Keratinocyte (primary cell): ENCODE measurements around the gene PM20D1. TPM values are rescaled to one million over a fixed set of nuclear protein-coding genes. Genes with fewer than 3 reads are reported as not detected.
"Not testable (repeated sequence)": the region's sequence is repeated elsewhere in the genome, so short reads cannot be mapped to it uniquely, and the experiment has no call there.

Experiments used
- DNase-seq: peaks from one replicate; pipeline ENCODE4 v3.0.0-alpha.2; 2011; ENCODE audit warnings: low read depth, missing footprints, low spot score
- FAIRE-seq: peaks from 2 replicates; lab custom pipeline; 2011; peaks lifted over from hg19 to GRCh38; lab: Jason Lieb, UNC
- H2AFZ ChIP-seq: 2 replicates; pipeline ENCODE4 v1.6.0; 2012; ENCODE audit warnings: low read length, control low read depth, inconsistent platforms; ENCODE audit not compliant: control insufficient read depth
- H3K27ac ChIP-seq: 2 replicates; pipeline ENCODE4 v1.5.1; 2011; ENCODE audit warnings: low read length; ENCODE audit not compliant: control insufficient read depth, insufficient read depth
- H3K27me3 ChIP-seq: 3 replicates; pipeline ENCODE4 v1.6.0; 2011; ENCODE audit warnings: low read length; ENCODE audit not compliant: control insufficient read depth, insufficient read depth; ENCODE audit errors: extremely low read depth
- H3K36me3 ChIP-seq, 2 experiments: 2 replicates in 1 of 2; 3 replicates in 1 of 2; pipeline ENCODE4 v1.5.1; 2011; ENCODE audit warnings: low read length in 2 of 2, mild to moderate bottlenecking in 1 of 2; ENCODE audit not compliant: control insufficient read depth in 2 of 2, insufficient read depth in 2 of 2; ENCODE audit errors: extremely low read depth in 1 of 2
- H3K4me1 ChIP-seq: 3 replicates; pipeline ENCODE4 v1.5.1; 2011; ENCODE audit warnings: low read length; ENCODE audit not compliant: control insufficient read depth, insufficient read depth; ENCODE audit errors: extremely low read depth
- H3K4me2 ChIP-seq: 3 replicates; pipeline ENCODE4 v1.6.0; 2011; ENCODE audit warnings: low read depth, low read length; ENCODE audit not compliant: control insufficient read depth, insufficient read depth; ENCODE audit errors: extremely low read depth
- H3K4me3 ChIP-seq, 3 experiments: fragments of 200-600 bp in 1 of 3; sonication (generic) in 1 of 3; 2 replicates in 2 of 3; 3 replicates in 1 of 3; pipeline ENCODE4 v1.5.1; 2011 to 2016; ENCODE audit warnings: low read length in 3 of 3, mild to moderate bottlenecking in 3 of 3, control low read depth in 2 of 3, inconsistent platforms in 1 of 3, low read depth in 1 of 3, mixed read lengths in 1 of 3, mixed run types in 1 of 3, moderate library complexity in 1 of 3; ENCODE audit not compliant: control insufficient read depth in 2 of 3, insufficient read depth in 2 of 3; ENCODE audit errors: extremely low read depth in 1 of 3
- H3K79me2 ChIP-seq: 2 replicates; pipeline ENCODE4 v1.6.0; 2012; ENCODE audit warnings: low read length; ENCODE audit not compliant: control insufficient read depth, insufficient read depth
- H3K9ac ChIP-seq: 3 replicates; pipeline ENCODE4 v1.6.0; 2011; ENCODE audit warnings: low read length; ENCODE audit not compliant: control insufficient read depth, insufficient read depth; ENCODE audit errors: extremely low read depth
- H3K9me1 ChIP-seq: 3 replicates; pipeline ENCODE4 v1.6.0; 2011; ENCODE audit warnings: low read length; ENCODE audit not compliant: control insufficient read depth, insufficient read depth; ENCODE audit errors: extremely low read depth
- H3K9me3 ChIP-seq: 2 replicates; pipeline ENCODE4 v1.5.1; 2012; ENCODE audit warnings: low read depth, low read length; ENCODE audit not compliant: control insufficient read depth
- H4K20me1 ChIP-seq: 3 replicates; pipeline ENCODE4 v1.6.0; 2011; ENCODE audit warnings: low read length; ENCODE audit not compliant: control insufficient read depth, insufficient read depth; ENCODE audit errors: extremely low read depth
- CTCF ChIP-seq, 3 experiments: IDR thresholded peaks in 1 of 3; conservative IDR thresholded peaks in 1 of 3; optimal IDR thresholded peaks in 1 of 3; 2 replicates in 2 of 3; 3 replicates in 1 of 3; pipeline versions ENCODE3 to v1.5.1; 2011; ENCODE audit warnings: low read length in 3 of 3, mild to moderate bottlenecking in 3 of 3, moderate library complexity in 2 of 3, control low read depth in 1 of 3, inconsistent platforms in 1 of 3; ENCODE audit not compliant: insufficient read depth in 2 of 3; ENCODE audit errors: extremely low read depth in 1 of 3
- EZH2 ChIP-seq: IDR thresholded peaks from one replicate; pipeline ENCODE4 v1.6.1; 2012; ENCODE audit warnings: inconsistent platforms, mild to moderate bottlenecking, low read length, moderate library complexity
- dilution Hi-C: fragments of 300-500 bp; cut with MboI; formaldehyde crosslinking; loops from one replicate; pipeline ENCODE4 v1.7.0; 2020; ENCODE audit warnings: low sequenced_read_pairs; ENCODE audit not compliant: extremely low pct_ligation_motif_present
- polyA plus RNA-seq, 5 experiments: library from polyadenylated mRNA; depleted of rRNA in 3 of 5; stranded (reverse) in 3 of 5; stranded (forward) in 1 of 5; unstranded in 1 of 5; fragments of >200 nt; gene quantifications; 1 replicate in 1 of 5; 2 replicates in 3 of 5; 3 replicates in 1 of 5; pipeline versions ENCODE4 v1.2.1 to v1.2.3, GENCODE V29; 2011 to 2012; ENCODE audit warnings: missing spikeins in 2 of 5, low read depth in 1 of 5, low replicate concordance in 1 of 5

Gene PM20D1
- polyA plus RNA-seq, 1 donor (not counting 4 experiments of a cell fraction or from before 2014, with no cell fraction given) = 0.05 TPM

GRCh38 chr1:205824180-205824579 lies 25.8 kb downstream of the PM20D1 start:
- dilution Hi-C loops = no loop called here
- Histone ChIP-seq H3K36me3 (no peaks in the 10 kb centered on the region), H2AFZ (no peak overlapping the region), H3K9me1 (no peaks in the 10 kb centered on the region), H3K79me2 (no peaks in the 10 kb centered on the region), H3K27me3 (peaks cover 7% of the 10 kb centered on the region), H3K9me3 (no peaks in the 10 kb centered on the region), H4K20me1 (no peaks in the 10 kb centered on the region), H3K4me2 (no peak overlapping the region), H3K4me3 (no peak overlapping the region), H3K9ac (no peak overlapping the region), H3K27ac (no peak overlapping the region), H3K4me1 (no peaks in the 10 kb centered on the region)
- DNase-seq (no peak), FAIRE-seq (no peak)
- TF ChIP-seq CTCF (optimal IDR thresholded peaks at IDR 0.05 in 1 of 3, IDR thresholded peaks at IDR 0.05 in 1 of 3, conservative IDR thresholded peaks at IDR 0.05 in 1 of 3; ENCODE audit: extremely low read depth in 1 of 3, insufficient read depth in 2 of 3, low read length in 3 of 3) (peak in 1 of 3 experiments; percentile 0), EZH2 (no peak)

- FAIRE-seq, H3K4me2 ChIP-seq, H3K36me3 ChIP-seq, H4K20me1 ChIP-seq, H3K79me2 ChIP-seq, H3K4me1 ChIP-seq, H2AFZ ChIP-seq, H3K9me1 ChIP-seq, dilution Hi-C loops, H3K9ac ChIP-seq, H3K9me3 ChIP-seq, DNase-seq, H3K27me3 ChIP-seq, H3K4me3 ChIP-seq, H3K27ac ChIP-seq: not testable (repeated sequence)
Observed at GRCh38 chr1:205823260-205823659, 26.7 kb downstream of the PM20D1 start.

GRCh38 chr1:205822397-205822796 lies 27.5 kb downstream of the PM20D1 start:
- DNase-seq (no peak), FAIRE-seq (no peak)
- dilution Hi-C loops = no loop called here
- Histone ChIP-seq H2AFZ (no peak overlapping the region), H3K4me3 (no peak overlapping the region), H4K20me1 (no peaks in the 10 kb centered on the region), H3K4me2 (no peak overlapping the region), H3K9me3 (no peaks in the 10 kb centered on the region), H3K27ac (no peak overlapping the region), H3K4me1 (no peaks in the 10 kb centered on the region), H3K36me3 (no peaks in the 10 kb centered on the region), H3K79me2 (no peaks in the 10 kb centered on the region), H3K27me3 (peaks cover 2% of the 10 kb centered on the region), H3K9me1 (peaks cover 2% of the 10 kb centered on the region), H3K9ac (no peak overlapping the region)
- TF ChIP-seq CTCF (optimal IDR thresholded peaks at IDR 0.05 in 1 of 3, IDR thresholded peaks at IDR 0.05 in 1 of 3, conservative IDR thresholded peaks at IDR 0.05 in 1 of 3; ENCODE audit: extremely low read depth in 1 of 3, insufficient read depth in 2 of 3, low read length in 3 of 3) (no peak), EZH2 (no peak)
